T-helper 1 cell treated with Interleukin-12 subunit alpha and Interleukin-12 subunit beta and Interleukin-4 antibody, amounts not matched to agents 30 μg/mL and 1 μg/mL, for 36 hours (primary cell): ENCODE results near the gene SNCB.
A peak's percentile ranks its signal among the peaks of the same experiment; 100 is the strongest.
"Not testable (repeated sequence)": the region's sequence is repeated elsewhere in the genome, so short reads cannot be mapped to it uniquely, and the experiment has no call there.

Source experiments
- H3K27ac Mint-ChIP-seq: one replicate; pipeline ENCODE4 v1.8.0; 2021; ENCODE audit warnings: mild to moderate bottlenecking, mixed read lengths
- H3K27me3 Mint-ChIP-seq: one replicate; pipeline ENCODE4 v1.8.0; 2021; ENCODE audit warnings: low read depth, mixed read lengths
- H3K36me3 Mint-ChIP-seq: one replicate; pipeline ENCODE4 v1.8.0; 2021; ENCODE audit warnings: low read depth, mixed read lengths
- H3K4me1 Mint-ChIP-seq: one replicate; pipeline ENCODE4 v1.8.0; 2021; ENCODE audit warnings: low read depth, mixed read lengths
- H3K4me3 Mint-ChIP-seq: one replicate; pipeline ENCODE4 v1.8.0; 2021; ENCODE audit warnings: mild to moderate bottlenecking, moderate library complexity, mixed read lengths
- H3K9me3 Mint-ChIP-seq: one replicate; pipeline ENCODE4 v1.8.0; 2021; ENCODE audit warnings: mixed read lengths

The SNCB gene

GRCh38 chr5:176596069-176596644 is 34.2 kb downstream of the SNCB start:
- Mint-ChIP-seq H3K27ac (no peak overlapping the region), H3K9me3 (no peaks in the 10 kb centered on the region), H3K4me3 (peak overlapping the region; percentile 75), H3K36me3 (no peaks in the 10 kb centered on the region), H3K4me1 (peaks cover 5% of the 10 kb centered on the region), H3K27me3 (no peaks in the 10 kb centered on the region)

GRCh38 chr5:176595386-176595943 is 34.9 kb downstream of the SNCB start:
- Mint-ChIP-seq H3K4me3 (no peak overlapping the region), H3K4me1 (peaks cover 5% of the 10 kb centered on the region)

GRCh38 chr5:176594554-176594953 is 35.8 kb downstream of the SNCB start:
- H3K4me3 Mint-ChIP-seq: no peak overlapping the region
- no peaks in the 10 kb centered on the region for H3K27me3 Mint-ChIP-seq
- no peak overlapping the region for H3K27ac Mint-ChIP-seq
- no peaks in the 10 kb centered on the region for H3K9me3 Mint-ChIP-seq
- peaks cover 5% of the 10 kb centered on the region for H3K4me1 Mint-ChIP-seq
- H3K36me3 Mint-ChIP-seq: no peaks in the 10 kb centered on the region

More at GRCh38 chr5:176595386-176595943, 34.9 kb downstream of the SNCB start:
- Mint-ChIP-seq H3K36me3 (no peaks in the 10 kb centered on the region), H3K9me3 (no peaks in the 10 kb centered on the region), H3K27ac (no peak overlapping the region), H3K27me3 (no peaks in the 10 kb centered on the region)

- H3K27ac Mint-ChIP-seq: no peak overlapping the region
- H3K4me1 Mint-ChIP-seq: peaks cover 5% of the 10 kb centered on the region
- no peak overlapping the region for H3K4me3 Mint-ChIP-seq
- H3K27me3 Mint-ChIP-seq: no peaks in the 10 kb centered on the region
- no peaks in the 10 kb centered on the region for H3K36me3 Mint-ChIP-seq
- no peaks in the 10 kb centered on the region for H3K9me3 Mint-ChIP-seq
Measured at GRCh38 chr5:176593273-176593869, 37.0 kb downstream of the SNCB start.

GRCh38 chr5:176592573-176592972 is 37.8 kb downstream of the SNCB start:
- H3K27me3 Mint-ChIP-seq: no peaks in the 10 kb centered on the region
- H3K36me3 Mint-ChIP-seq: no peaks in the 10 kb centered on the region
- H3K9me3 Mint-ChIP-seq: no peaks in the 10 kb centered on the region
- H3K4me1 Mint-ChIP-seq: peaks cover 5% of the 10 kb centered on the region
- H3K4me3 Mint-ChIP-seq: no peak overlapping the region
- H3K27ac Mint-ChIP-seq: no peak overlapping the region

- not testable (repeated sequence) for H3K4me1 Mint-ChIP-seq, H3K36me3 Mint-ChIP-seq, H3K27ac Mint-ChIP-seq, H3K9me3 Mint-ChIP-seq, H3K4me3 Mint-ChIP-seq, H3K27me3 Mint-ChIP-seq
Measured at GRCh38 chr5:176591667-176592066, 38.7 kb downstream of the SNCB start.

- no peaks in the 10 kb centered on the region for H3K27me3 Mint-ChIP-seq
- H3K36me3 Mint-ChIP-seq: peaks cover 3% of the 10 kb centered on the region
- no peak overlapping the region for H3K4me3 Mint-ChIP-seq
- peaks cover 10% of the 10 kb centered on the region for H3K9me3 Mint-ChIP-seq
- H3K4me1 Mint-ChIP-seq: no peaks in the 10 kb centered on the region
- H3K27ac Mint-ChIP-seq: no peak overlapping the region
Measured at GRCh38 chr5:176590035-176590717, 40.2 kb downstream of the SNCB start.

- H3K27me3 Mint-ChIP-seq: no peaks in the 10 kb centered on the region
- peaks cover 10% of the 10 kb centered on the region for H3K9me3 Mint-ChIP-seq
- H3K36me3 Mint-ChIP-seq: peaks cover 3% of the 10 kb centered on the region
- no peaks in the 10 kb centered on the region for H3K4me1 Mint-ChIP-seq
- no peak overlapping the region for H3K27ac Mint-ChIP-seq
- H3K4me3 Mint-ChIP-seq: no peak overlapping the region
Measured at GRCh38 chr5:176589039-176589769, 41.1 kb downstream of the SNCB start.

GRCh38 chr5:176588297-176588696 is 42.0 kb downstream of the SNCB start:
- Mint-ChIP-seq H3K4me1 (no peaks in the 10 kb centered on the region), H3K27ac (no peak overlapping the region), H3K4me3 (no peak overlapping the region), H3K9me3 (peaks cover 18% of the 10 kb centered on the region), H3K27me3 (no peaks in the 10 kb centered on the region), H3K36me3 (peaks cover 3% of the 10 kb centered on the region)

- Mint-ChIP-seq H3K9me3 (peaks cover 21% of the 10 kb centered on the region), H3K27ac (no peak overlapping the region), H3K4me3 (no peak overlapping the region), H3K36me3 (peaks cover 3% of the 10 kb centered on the region), H3K4me1 (no peaks in the 10 kb centered on the region), H3K27me3 (no peaks in the 10 kb centered on the region)
Measured at GRCh38 chr5:176587398-176587797, 42.9 kb downstream of the SNCB start.

GRCh38 chr5:176583076-176583475 is 47.3 kb downstream of the SNCB start:
- Mint-ChIP-seq H3K27me3 (no peaks in the 10 kb centered on the region), H3K4me3 (no peak overlapping the region), H3K36me3 (peaks cover 3% of the 10 kb centered on the region), H3K27ac (no peak overlapping the region), H3K4me1 (no peaks in the 10 kb centered on the region), H3K9me3 (peaks cover 21% of the 10 kb centered on the region)

- Mint-ChIP-seq H3K27me3 (no peaks in the 10 kb centered on the region), H3K4me1 (no peaks in the 10 kb centered on the region), H3K4me3 (no peak overlapping the region), H3K9me3 (peaks cover 18% of the 10 kb centered on the region), H3K27ac (no peak overlapping the region), H3K36me3 (peaks cover 3% of the 10 kb centered on the region)
Measured at GRCh38 chr5:176581361-176581760, 49.0 kb downstream of the SNCB start.

- peaks cover 11% of the 10 kb centered on the region for H3K9me3 Mint-ChIP-seq
- H3K27ac Mint-ChIP-seq: no peak overlapping the region
- no peaks in the 10 kb centered on the region for H3K36me3 Mint-ChIP-seq
- no peaks in the 10 kb centered on the region for H3K4me1 Mint-ChIP-seq
- H3K27me3 Mint-ChIP-seq: no peaks in the 10 kb centered on the region
- no peak overlapping the region for H3K4me3 Mint-ChIP-seq
Measured at GRCh38 chr5:176579323-176579722, 51.0 kb downstream of the SNCB start.

- H3K9me3 Mint-ChIP-seq: peaks cover 4% of the 10 kb centered on the region
- H3K4me1 Mint-ChIP-seq: peaks cover 3% of the 10 kb centered on the region
- H3K27ac Mint-ChIP-seq: no peak overlapping the region
- no peak overlapping the region for H3K4me3 Mint-ChIP-seq
- no peaks in the 10 kb centered on the region for H3K27me3 Mint-ChIP-seq
- H3K36me3 Mint-ChIP-seq: no peaks in the 10 kb centered on the region
Measured at GRCh38 chr5:176578391-176578808, 51.9 kb downstream of the SNCB start.
